PC-9 (cell line): Measurements from ENCODE around the gene ADAMTS12. TPM values are rescaled to one million over a fixed set of nuclear protein-coding genes. Genes with fewer than 3 reads are reported as not detected.

ENCODE experiments used
- BruUV-seq: library from RNA; stranded (reverse); fragments of 400-500 nt; replicated peaks from 2 replicates; lab custom pipeline; 2021; lab: Mats Ljungman, UMichigan
- CTCF ChIA-PET: fragments of 300-600 bp; sonication (Branson Sonifier 250); formaldehyde crosslinking; loops from one replicate; lab custom pipeline; 2022; ENCODE audit warnings: antibody characterized with exemption; lab: Charles Lee
- POLR2A ChIA-PET: fragments of 300-600 bp; sonication (Branson Sonifier 250); formaldehyde crosslinking; loops from one replicate; lab custom pipeline; 2022; ENCODE audit warnings: antibody characterized with exemption; ENCODE audit not compliant: unreplicated experiment; lab: Charles Lee
- DNase-seq, 2 experiments: peaks; one replicate each; pipeline versions ENCODE4 v3.0.0 to v3.0.0-alpha.2; 2015 to 2022; ENCODE audit warnings: mixed read lengths in 1 of 2
- H2AFZ ChIP-seq: fragments of 200-600 bp; sonication (generic); 2 replicates; pipeline ENCODE4 v1.8.1; 2017; ENCODE audit warnings: antibody characterized with exemption
- H3F3A ChIP-seq: fragments of 200-600 bp; sonication (generic); 2 replicates; pipeline ENCODE4 v1.8.1; 2017; ENCODE audit warnings: antibody characterized with exemption, mild to moderate bottlenecking, low read depth; ENCODE audit not compliant: insufficient read depth
- H3K27ac ChIP-seq: fragments of 200-600 bp; sonication (generic); 2 replicates; pipeline ENCODE4 v1.6.1; 2016; ENCODE audit warnings: mixed run types
- H3K27me3 ChIP-seq: fragments of 200-600 bp; sonication (generic); 2 replicates; pipeline ENCODE4 v1.6.1; 2016; ENCODE audit warnings: low read depth, mixed run types; ENCODE audit not compliant: insufficient read depth
- H3K36me3 ChIP-seq: fragments of 200-600 bp; sonication (generic); 2 replicates; pipeline ENCODE4 v1.6.1; 2016; ENCODE audit warnings: low read depth, mixed run types
- H3K4me1 ChIP-seq: fragments of 200-600 bp; sonication (generic); replicated peaks from 2 replicates; pipeline ENCODE4 v1.6.1; 2016; ENCODE audit warnings: mixed run types; ENCODE audit not compliant: insufficient read depth
- H3K4me2 ChIP-seq: fragments of 200-600 bp; sonication (generic); 2 replicates; pipeline ENCODE4 v1.6.1; 2017; ENCODE audit warnings: mixed run types
- H3K4me3 ChIP-seq: fragments of 200-600 bp; sonication (generic); 2 replicates; pipeline ENCODE4 v1.6.1; 2016; ENCODE audit warnings: mixed run types
- H3K79me2 ChIP-seq: fragments of 200-600 bp; sonication (generic); 2 replicates; pipeline ENCODE4 v1.6.1; 2017; ENCODE audit warnings: low read depth, mixed run types
- H3K9me2 ChIP-seq: fragments of 200-600 bp; sonication (generic); 2 replicates; pipeline ENCODE4 v1.8.1; 2017; ENCODE audit warnings: mild to moderate bottlenecking; ENCODE audit not compliant: insufficient read depth
- H3K9me3 ChIP-seq: fragments of 200-600 bp; sonication (generic); 2 replicates; pipeline ENCODE4 v1.8.1; 2016; ENCODE audit warnings: low read depth; ENCODE audit not compliant: insufficient read depth
- H4K20me1 ChIP-seq: fragments of 200-600 bp; sonication (generic); 2 replicates; pipeline ENCODE4 v1.8.1; 2017; ENCODE audit not compliant: insufficient read depth
- EZH2 ChIP-seq: fragments of 200-600 bp; sonication (generic); IDR thresholded peaks from 2 replicates; pipeline ENCODE4 v1.8.0; 2017; ENCODE audit warnings: antibody characterized with exemption, low read depth
- intact Hi-C: fragments of 100-400 bp; cut with micrococcal nuclease; formaldehyde crosslinking; loops from one replicate; pipeline ENCODE4 v1.10.0; 2022; ENCODE audit not compliant: unreplicated experiment
- total RNA-seq: library from RNA; stranded (reverse); gene quantifications from 2 replicates; pipeline ENCODE4 v1.2.3, GENCODE V29; 2021
- TF ChIP-seq, protein P1 (sequence below): fragments of 200-600 bp; sonication (generic); conservative IDR thresholded peaks from 2 replicates; pipeline ENCODE4 v1.6.1; 2017; ENCODE audit warnings: mixed run types, antibody characterized with exemption, mild to moderate bottlenecking, moderate library complexity

ADAMTS12 gene
- total RNA-seq, 1 experiment from 2014 or later: 103 TPM

DNA sequence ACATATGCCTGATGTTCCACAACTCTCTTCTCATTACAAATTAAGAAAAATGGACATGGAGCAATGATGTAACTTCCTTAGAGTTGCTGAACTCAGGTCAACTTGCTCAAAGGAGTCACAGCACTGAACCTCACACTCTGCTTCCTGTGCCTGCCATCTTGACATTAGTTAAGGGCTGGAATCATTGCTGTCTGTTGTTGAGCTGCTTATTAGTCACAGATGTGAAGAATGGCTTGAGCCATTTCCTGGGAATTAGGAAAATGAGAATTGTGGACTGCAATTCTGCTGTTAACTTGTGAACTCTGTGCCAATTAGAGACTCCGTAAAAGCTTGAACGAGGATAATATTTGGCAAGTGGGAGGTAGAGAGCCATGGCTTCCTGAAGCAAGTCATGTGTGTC is 212.0 kb downstream of the ADAMTS12 start:
- H3K9me2 ChIP-seq: peaks cover 3% of the 10 kb centered on the region; the same call in 1 of the 2 replicates
- no peaks in the 10 kb centered on the region for H3K9me3 ChIP-seq
- peaks cover 36% of the 10 kb centered on the region for H3K36me3 ChIP-seq
- H3K27me3 ChIP-seq: no peaks in the 10 kb centered on the region
- H3K4me3 ChIP-seq: no peak overlapping the region
- peaks cover 6% of the 10 kb centered on the region; the same call in 1 of the 2 replicates for H3F3A ChIP-seq
- POLR2A ChIA-PET: interaction anchor here (0.6 kb wide), 1 partner anchor 37 kb away, joined by 5 read pairs; no protein-coding TSS in a partner anchor
- no peaks in the 10 kb centered on the region for H3K79me2 ChIP-seq
- H4K20me1 ChIP-seq: peaks cover 3% of the 10 kb centered on the region; the same call in 1 of the 2 replicates
- no peak overlapping the region for H3K4me2 ChIP-seq
- H2AFZ ChIP-seq: no peak overlapping the region
- H3K27ac ChIP-seq: no peak overlapping the region
- TF ChIP-seq, protein P1, sequence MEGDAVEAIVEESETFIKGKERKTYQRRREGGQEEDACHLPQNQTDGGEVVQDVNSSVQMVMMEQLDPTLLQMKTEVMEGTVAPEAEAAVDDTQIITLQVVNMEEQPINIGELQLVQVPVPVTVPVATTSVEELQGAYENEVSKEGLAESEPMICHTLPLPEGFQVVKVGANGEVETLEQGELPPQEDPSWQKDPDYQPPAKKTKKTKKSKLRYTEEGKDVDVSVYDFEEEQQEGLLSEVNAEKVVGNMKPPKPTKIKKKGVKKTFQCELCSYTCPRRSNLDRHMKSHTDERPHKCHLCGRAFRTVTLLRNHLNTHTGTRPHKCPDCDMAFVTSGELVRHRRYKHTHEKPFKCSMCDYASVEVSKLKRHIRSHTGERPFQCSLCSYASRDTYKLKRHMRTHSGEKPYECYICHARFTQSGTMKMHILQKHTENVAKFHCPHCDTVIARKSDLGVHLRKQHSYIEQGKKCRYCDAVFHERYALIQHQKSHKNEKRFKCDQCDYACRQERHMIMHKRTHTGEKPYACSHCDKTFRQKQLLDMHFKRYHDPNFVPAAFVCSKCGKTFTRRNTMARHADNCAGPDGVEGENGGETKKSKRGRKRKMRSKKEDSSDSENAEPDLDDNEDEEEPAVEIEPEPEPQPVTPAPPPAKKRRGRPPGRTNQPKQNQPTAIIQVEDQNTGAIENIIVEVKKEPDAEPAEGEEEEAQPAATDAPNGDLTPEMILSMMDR: no peak
- TF ChIP-seq EZH2: no peak
- CTCF ChIA-PET: interaction anchor here (0.6 kb wide), 1 partner anchor 57 kb away, joined by 3 read pairs; no protein-coding TSS in a partner anchor
- BruUV-seq: no TSS peak
- no peak for DNase-seq
- intact Hi-C loops: no loop called here
- no peaks in the 10 kb centered on the region for H3K4me1 ChIP-seq

DNA sequence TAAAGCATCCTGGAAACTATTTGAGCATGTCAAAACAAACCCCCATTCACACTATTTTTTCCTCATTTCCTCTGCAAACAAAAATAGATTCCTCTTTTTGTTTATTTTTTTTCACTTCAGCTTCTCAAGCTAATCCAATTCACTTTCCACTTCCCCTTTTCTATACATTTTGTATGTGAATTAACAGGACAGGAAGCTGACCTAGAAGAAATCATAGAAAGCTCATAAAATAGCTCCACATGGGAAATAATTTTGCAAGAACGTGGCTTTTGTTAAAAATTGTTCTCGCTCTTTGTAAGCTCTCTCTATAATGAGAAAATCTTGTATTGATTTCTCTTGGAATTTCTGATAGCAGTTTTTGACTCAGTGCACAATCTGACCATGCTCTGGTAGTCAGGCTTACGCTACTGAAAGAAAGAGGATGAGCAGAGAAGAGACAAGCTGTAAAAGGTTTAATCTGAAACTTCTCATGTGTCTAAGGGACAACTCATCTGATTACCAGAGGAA is 215.8 kb downstream of the ADAMTS12 start:
- 0 out of 2 replicates have a peak, but pooled peaks cover 18% of the 10 kb centered on the region for H3K36me3 ChIP-seq
- CTCF ChIA-PET: no interaction called here
- POLR2A ChIA-PET: no interaction called here
- no peaks in the 10 kb centered on the region for H4K20me1 ChIP-seq
- BruUV-seq: no TSS peak
- H3K4me3 ChIP-seq: no peak overlapping the region
- intact Hi-C loops: no loop called here
- H3K4me2 ChIP-seq: no peak overlapping the region
- TF ChIP-seq EZH2: no peak
- TF ChIP-seq, protein P1: no peak
- H3K27ac ChIP-seq: no peak overlapping the region
- H3F3A ChIP-seq: peaks cover 6% of the 10 kb centered on the region; the same call in 1 of the 2 replicates
- no peak overlapping the region for H2AFZ ChIP-seq
- no peaks in the 10 kb centered on the region for H3K27me3 ChIP-seq
- no peaks in the 10 kb centered on the region; the same call in 1 of the 2 replicates for H3K9me2 ChIP-seq
- H3K9me3 ChIP-seq: peaks cover 2% of the 10 kb centered on the region; the same call in 1 of the 2 replicates
- no peak for DNase-seq
- H3K4me1 ChIP-seq: no peaks in the 10 kb centered on the region
- no peaks in the 10 kb centered on the region for H3K79me2 ChIP-seq

DNA sequence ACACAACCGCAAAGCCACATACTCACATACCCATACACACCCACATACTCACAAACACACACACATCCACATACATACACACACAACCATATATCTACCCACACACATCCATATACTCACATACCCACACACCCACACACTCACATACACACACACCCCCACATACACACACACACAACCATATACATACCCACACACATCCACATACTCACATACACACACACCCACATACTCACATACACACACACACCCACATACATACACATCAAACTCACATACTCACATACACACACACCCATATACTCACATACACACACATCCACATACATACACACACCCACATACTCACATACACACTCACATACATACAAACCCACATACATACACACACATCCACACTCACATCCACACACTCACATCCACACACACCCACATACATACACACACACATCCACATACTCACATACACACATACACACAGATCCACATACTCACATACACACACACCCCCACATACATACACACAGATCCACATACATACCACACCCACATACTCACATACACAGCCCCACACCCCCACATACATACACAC is 220.0 kb downstream of the ADAMTS12 start:
- H3F3A ChIP-seq: peaks cover 6% of the 10 kb centered on the region
- H3K4me3 ChIP-seq: no peak overlapping the region
- peaks cover under 1% of the 10 kb centered on the region; the same call in 1 of the 2 replicates for H3K36me3 ChIP-seq
- H3K9me3 ChIP-seq: peaks cover 3% of the 10 kb centered on the region; the same call in 1 of the 2 replicates
- H3K9me2 ChIP-seq: no peaks in the 10 kb centered on the region
- no peak for DNase-seq
- no peak overlapping the region for H2AFZ ChIP-seq
- no peak overlapping the region for H3K27ac ChIP-seq
- no peak for TF ChIP-seq EZH2
- TF ChIP-seq, protein P1: no peak
- BruUV-seq: no TSS peak
- H3K4me2 ChIP-seq: no peak overlapping the region
- H3K4me1 ChIP-seq: no peaks in the 10 kb centered on the region
- no peaks in the 10 kb centered on the region for H3K27me3 ChIP-seq
- no peaks in the 10 kb centered on the region for H4K20me1 ChIP-seq
- CTCF ChIA-PET: no interaction called here
- POLR2A ChIA-PET: no interaction called here
- no peaks in the 10 kb centered on the region for H3K79me2 ChIP-seq
- intact Hi-C loops: no loop called here
